Sigmoid colon (tissue), 4 donors: ENCODE results near the gene LRRC47.

ENCODE experiments used
- CTCF ChIP-seq, 4 experiments: fragments of 450-650 bp in 3 of 4; fragments of 200-600 bp in 1 of 4; IDR thresholded peaks; one replicate each; pipeline ENCODE4 v1.5.1; 2016 to 2019; ENCODE audit warnings: antibody characterized with exemption in 4 of 4, mild to moderate bottlenecking in 3 of 4, moderate library complexity in 2 of 4
- EP300 ChIP-seq, 4 donors: sonication (generic); formaldehyde crosslinking; IDR thresholded peaks; one replicate each; pipeline ENCODE4 v1.6.1; 2017; ENCODE audit warnings: antibody characterized with exemption in 4 of 4
- POLR2A ChIP-seq, 2 donors: fragments of 450-650 bp; IDR thresholded peaks; one replicate each; pipeline ENCODE4 v1.6.1; 2016; ENCODE audit warnings: antibody characterized with exemption in 2 of 2, mild to moderate bottlenecking in 2 of 2, moderate library complexity in 2 of 2

GRCh38 chr1:3743421-3743820 is 52.9 kb downstream of the LRRC47 start:
- no peak for TF ChIP-seq CTCF (IDR thresholded peaks at IDR 0.05)
- TF ChIP-seq POLR2A (IDR thresholded peaks at IDR 0.05): no peak
- no peak for TF ChIP-seq EP300 (IDR thresholded peaks at IDR 0.05)
